Osteoblast (primary cell): ENCODE results near the gene STX3. TPM values are rescaled to one million over a fixed set of nuclear protein-coding genes. Genes with fewer than 3 reads are reported as not detected.

ENCODE experiments used
- DNase-seq: peaks from one replicate; pipeline ENCODE4 v3.0.0; 2011; ENCODE audit warnings: low spot score, mixed read lengths; ENCODE audit not compliant: insufficient read length; ENCODE audit errors: missing footprints
- H2AFZ ChIP-seq: 2 replicates; pipeline ENCODE4 v1.6.0; 2011; ENCODE audit warnings: mild to moderate bottlenecking, low read length
- H3K27ac ChIP-seq: 2 replicates; pipeline ENCODE4 v1.5.1; 2011; ENCODE audit warnings: mild to moderate bottlenecking, low read depth, low read length, moderate library complexity
- H3K27me3 ChIP-seq: 2 replicates; pipeline ENCODE4 v1.6.0; 2012; ENCODE audit warnings: mild to moderate bottlenecking, control low read depth, inconsistent platforms, low read length, moderate library complexity; ENCODE audit not compliant: insufficient read depth
- H3K36me3 ChIP-seq: 2 replicates; pipeline ENCODE4 v1.5.1; 2011; ENCODE audit warnings: mild to moderate bottlenecking, low read length, control low read depth, moderate library complexity; ENCODE audit not compliant: insufficient read depth
- H3K4me1 ChIP-seq: 2 replicates; pipeline ENCODE4 v1.5.1; 2011; ENCODE audit warnings: mild to moderate bottlenecking, low read length, control low read depth, moderate library complexity; ENCODE audit not compliant: insufficient read depth
- H3K4me2 ChIP-seq: 2 replicates; pipeline ENCODE4 v1.6.0; 2011; ENCODE audit warnings: mild to moderate bottlenecking, low read length; ENCODE audit not compliant: insufficient read depth
- H3K4me3 ChIP-seq: fragments of 200-600 bp; sonication (generic); 3 replicates; pipeline ENCODE4 v1.5.1; 2012; ENCODE audit warnings: mild to moderate bottlenecking, low read length, inconsistent platforms; ENCODE audit not compliant: insufficient read depth
- H3K79me2 ChIP-seq: 2 replicates; pipeline ENCODE4 v1.6.0; 2012; ENCODE audit warnings: mild to moderate bottlenecking, low read length, control low read depth, inconsistent platforms; ENCODE audit not compliant: insufficient read depth
- H3K9me3 ChIP-seq: 2 replicates; pipeline ENCODE4 v1.5.1; 2011; ENCODE audit warnings: low read depth, low read length, control low read depth
- H4K20me1 ChIP-seq: 2 replicates; pipeline ENCODE4 v1.6.0; 2012; ENCODE audit warnings: mild to moderate bottlenecking, low read length, control low read depth; ENCODE audit not compliant: insufficient read depth
- total RNA-seq: library from RNA; depleted of rRNA; stranded (reverse); fragments of >200 nt; gene quantifications from 2 replicates; pipeline ENCODE4 v1.2.3, GENCODE V29; 2012
- TF ChIP-seq, protein P1 (sequence below): IDR thresholded peaks from 2 replicates; pipeline ENCODE4 v1.5.1; 2011; ENCODE audit warnings: mild to moderate bottlenecking, low read depth, low read length, moderate library complexity; ENCODE audit errors: extremely low read depth

STX3 gene
- total RNA-seq, 1 donor: 51.4 TPM

DNA sequence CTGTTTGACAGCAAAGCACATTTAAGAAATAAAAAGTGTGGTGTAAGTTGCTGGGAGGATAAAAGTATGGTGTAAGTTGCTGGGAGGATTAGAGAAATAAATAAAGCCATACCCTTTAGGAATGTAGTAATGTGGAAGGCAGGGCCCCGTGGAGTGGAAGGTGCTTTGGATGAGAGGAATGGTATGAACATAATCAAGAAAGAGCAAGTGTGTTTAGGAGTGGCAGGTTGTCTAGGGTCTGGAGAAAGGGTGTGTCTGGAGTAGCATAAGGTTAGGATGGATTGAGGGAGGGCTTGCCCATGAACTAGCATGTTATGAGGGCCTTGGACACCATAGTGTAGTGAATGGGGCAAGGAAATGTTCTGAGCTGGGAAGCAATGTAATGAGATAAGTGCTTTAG lies 37.3 kb downstream of the STX3 start:
- TF ChIP-seq, protein P1, sequence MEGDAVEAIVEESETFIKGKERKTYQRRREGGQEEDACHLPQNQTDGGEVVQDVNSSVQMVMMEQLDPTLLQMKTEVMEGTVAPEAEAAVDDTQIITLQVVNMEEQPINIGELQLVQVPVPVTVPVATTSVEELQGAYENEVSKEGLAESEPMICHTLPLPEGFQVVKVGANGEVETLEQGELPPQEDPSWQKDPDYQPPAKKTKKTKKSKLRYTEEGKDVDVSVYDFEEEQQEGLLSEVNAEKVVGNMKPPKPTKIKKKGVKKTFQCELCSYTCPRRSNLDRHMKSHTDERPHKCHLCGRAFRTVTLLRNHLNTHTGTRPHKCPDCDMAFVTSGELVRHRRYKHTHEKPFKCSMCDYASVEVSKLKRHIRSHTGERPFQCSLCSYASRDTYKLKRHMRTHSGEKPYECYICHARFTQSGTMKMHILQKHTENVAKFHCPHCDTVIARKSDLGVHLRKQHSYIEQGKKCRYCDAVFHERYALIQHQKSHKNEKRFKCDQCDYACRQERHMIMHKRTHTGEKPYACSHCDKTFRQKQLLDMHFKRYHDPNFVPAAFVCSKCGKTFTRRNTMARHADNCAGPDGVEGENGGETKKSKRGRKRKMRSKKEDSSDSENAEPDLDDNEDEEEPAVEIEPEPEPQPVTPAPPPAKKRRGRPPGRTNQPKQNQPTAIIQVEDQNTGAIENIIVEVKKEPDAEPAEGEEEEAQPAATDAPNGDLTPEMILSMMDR: no peak
- Histone ChIP-seq H3K79me2 (peaks cover 4% of the 10 kb centered on the region), H3K4me2 (no peak overlapping the region), H2AFZ (no peak overlapping the region), H3K27me3 (no peaks in the 10 kb centered on the region), H3K27ac (no peak overlapping the region), H3K9me3 (no peaks in the 10 kb centered on the region), H4K20me1 (no peaks in the 10 kb centered on the region), H3K4me1 (peaks cover 10% of the 10 kb centered on the region), H3K4me3 (no peak overlapping the region), H3K36me3 (peaks cover 8% of the 10 kb centered on the region)
- DNase-seq: no peak

DNA sequence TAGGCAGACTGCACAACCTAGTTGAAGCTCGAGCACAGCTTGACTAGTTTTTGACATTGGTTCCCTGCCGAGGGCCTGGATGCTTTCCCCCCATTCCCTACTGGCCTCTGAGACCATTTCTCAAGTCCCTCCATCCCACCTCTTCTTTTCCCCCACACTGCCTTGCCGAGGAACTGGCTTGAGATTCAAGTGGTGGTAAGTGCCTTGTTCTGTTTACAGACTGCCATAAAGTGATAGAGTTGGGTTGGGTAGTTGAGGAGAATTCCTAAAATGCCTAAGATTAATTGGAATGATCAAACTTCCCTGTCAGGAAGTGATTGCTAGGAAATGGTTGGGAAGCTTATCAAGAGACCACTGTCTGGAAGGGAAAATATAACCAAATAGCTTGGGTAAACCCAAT lies 39.2 kb downstream of the STX3 start:
- H3K27ac ChIP-seq: no peak overlapping the region
- H2AFZ ChIP-seq: no peak overlapping the region
- TF ChIP-seq, protein P1: no peak
- H3K4me1 ChIP-seq: no peaks in the 10 kb centered on the region
- H3K79me2 ChIP-seq: no peaks in the 10 kb centered on the region
- H3K36me3 ChIP-seq: peaks cover 8% of the 10 kb centered on the region
- no peak overlapping the region for H3K4me2 ChIP-seq
- H4K20me1 ChIP-seq: no peaks in the 10 kb centered on the region
- no peaks in the 10 kb centered on the region for H3K27me3 ChIP-seq
- no peak for DNase-seq
- no peaks in the 10 kb centered on the region for H3K9me3 ChIP-seq
- no peak overlapping the region for H3K4me3 ChIP-seq

DNA sequence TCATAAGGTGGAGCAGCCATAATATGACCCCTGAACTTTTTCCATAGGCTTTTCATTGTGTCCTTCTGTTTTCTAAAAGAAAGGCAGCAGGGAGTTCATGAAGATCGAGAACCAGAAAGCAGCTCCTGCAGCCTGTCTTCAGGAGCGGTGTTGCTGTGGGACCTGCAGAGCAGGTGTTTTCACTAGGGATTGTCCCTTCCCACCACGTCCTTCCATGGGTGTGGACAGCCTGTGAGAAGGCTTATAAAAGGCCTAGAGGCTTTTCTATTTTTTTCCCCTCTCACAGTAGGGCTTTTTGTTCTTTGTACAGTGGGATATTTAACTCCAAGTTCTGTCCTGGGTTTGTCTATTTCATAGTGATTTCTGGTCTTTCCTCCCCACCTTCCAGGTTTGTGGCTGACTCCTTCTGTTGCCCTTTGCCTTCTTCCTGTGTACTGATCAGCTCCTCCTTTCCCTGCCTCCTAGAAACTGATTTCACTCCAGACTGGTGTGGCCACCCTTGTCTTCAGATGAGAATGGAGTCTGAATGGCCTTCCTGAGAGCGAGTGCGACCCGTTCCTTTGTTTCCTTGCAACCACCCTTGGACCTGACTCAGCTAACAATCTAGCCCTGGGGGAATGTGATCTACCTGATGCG lies 45.3 kb downstream of the STX3 start:
- Histone ChIP-seq H3K9me3 (no peaks in the 10 kb centered on the region), H3K79me2 (no peaks in the 10 kb centered on the region), H3K27me3 (no peaks in the 10 kb centered on the region), H3K4me1 (peaks cover 6% of the 10 kb centered on the region), H4K20me1 (no peaks in the 10 kb centered on the region), H3K36me3 (peaks cover 15% of the 10 kb centered on the region), H3K27ac (no peak overlapping the region), H3K4me2 (no peak overlapping the region), H2AFZ (no peak overlapping the region), H3K4me3 (no peak overlapping the region)
- TF ChIP-seq, protein P1: no peak
- DNase-seq: no peak

DNA sequence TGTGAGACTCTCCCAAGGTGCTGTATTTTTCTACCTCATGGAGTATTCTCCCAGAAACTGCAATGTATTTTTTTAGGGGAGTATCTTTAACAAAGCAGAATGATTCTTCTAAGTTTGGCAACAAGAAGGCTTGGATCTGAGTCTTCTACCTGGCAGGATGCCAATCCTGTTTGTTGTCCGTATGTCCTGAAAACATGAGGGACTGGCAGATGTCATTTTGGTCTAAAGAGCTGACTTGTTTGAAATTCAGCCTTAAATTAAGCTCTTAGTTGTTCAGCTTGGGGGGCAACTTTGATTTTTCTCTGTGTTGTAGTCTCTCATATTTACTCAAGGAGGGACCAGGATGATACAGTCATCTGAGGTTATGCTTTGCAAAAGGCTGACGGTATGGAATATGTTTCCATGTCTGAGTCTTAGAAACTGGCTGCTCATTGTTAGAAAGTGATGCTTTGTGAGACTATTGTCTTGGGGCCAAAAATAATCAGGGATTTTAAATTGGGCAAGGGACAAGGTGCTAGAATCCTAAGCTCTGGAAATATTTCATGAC lies 46.1 kb downstream of the STX3 start:
- Histone ChIP-seq H3K27ac (no peak overlapping the region), H3K4me3 (no peak overlapping the region), H3K27me3 (no peaks in the 10 kb centered on the region), H2AFZ (no peak overlapping the region), H3K4me1 (peaks cover 6% of the 10 kb centered on the region), H3K36me3 (peaks cover 22% of the 10 kb centered on the region), H3K9me3 (no peaks in the 10 kb centered on the region), H3K79me2 (no peaks in the 10 kb centered on the region), H3K4me2 (no peak overlapping the region), H4K20me1 (no peaks in the 10 kb centered on the region)
- TF ChIP-seq, protein P1: no peak
- no peak for DNase-seq
